ENCODE results near the gene RSAD1. TPM values are rescaled to one million over a fixed set of nuclear protein-coding genes. Genes with fewer than 3 reads are reported as not detected.

Gene RSAD1
- 13.8 and 25.9 TPM in 2 replicates for total RNA-seq

DNA sequence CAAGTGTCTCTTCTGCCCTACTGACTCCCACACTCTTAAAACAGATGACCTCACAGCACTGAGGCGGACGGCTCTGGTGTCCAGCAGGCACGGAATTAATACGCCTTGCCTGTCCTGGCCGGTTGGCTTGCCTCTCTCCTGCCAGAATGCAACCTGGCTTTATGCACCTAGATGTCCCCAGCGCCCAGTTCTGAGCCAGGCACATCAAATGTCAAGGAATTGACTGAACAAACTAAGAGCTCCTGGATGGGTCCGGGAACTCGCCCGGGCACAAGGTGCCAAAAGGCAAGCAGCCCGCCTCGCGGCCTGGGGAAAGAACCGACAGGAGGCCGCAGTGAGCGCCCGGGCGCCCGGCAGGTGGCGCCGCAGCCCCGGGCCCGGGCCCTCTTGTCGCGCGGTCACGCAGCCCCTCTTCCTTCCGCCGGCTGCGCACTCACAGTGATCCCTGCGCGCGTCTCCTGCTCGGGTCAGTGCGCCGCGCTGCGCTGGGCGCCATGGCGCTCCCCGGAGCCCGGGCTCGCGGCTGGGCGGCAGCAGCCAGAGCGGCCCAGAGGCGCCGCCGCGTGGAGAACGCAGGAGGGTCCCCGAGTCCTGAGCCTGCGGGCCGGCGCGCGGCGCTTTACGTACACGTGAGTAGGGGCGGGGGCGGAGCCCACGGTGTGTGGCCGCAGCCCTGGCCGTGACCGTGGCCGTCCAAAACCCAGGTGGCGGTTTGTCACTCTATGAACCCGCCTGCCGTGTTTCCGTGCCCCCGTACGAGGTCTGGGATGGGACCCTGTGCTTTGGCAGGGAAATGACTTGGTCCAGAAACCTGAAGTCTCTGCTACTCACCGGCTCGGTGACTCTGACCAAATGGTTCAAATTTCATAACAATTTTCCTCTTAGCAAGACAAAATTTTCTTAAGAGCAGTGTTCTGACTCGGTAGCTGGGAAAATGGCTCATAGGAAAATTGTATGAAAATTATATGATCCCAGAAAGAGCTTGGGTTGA, at the start of gene RSAD1:
Gene RSAD1, plus strand, starts transcription at position 470 of the 991 bp plus-strand sequence. Its CDS starts 25 bp downstream, at position 495.

DNA sequence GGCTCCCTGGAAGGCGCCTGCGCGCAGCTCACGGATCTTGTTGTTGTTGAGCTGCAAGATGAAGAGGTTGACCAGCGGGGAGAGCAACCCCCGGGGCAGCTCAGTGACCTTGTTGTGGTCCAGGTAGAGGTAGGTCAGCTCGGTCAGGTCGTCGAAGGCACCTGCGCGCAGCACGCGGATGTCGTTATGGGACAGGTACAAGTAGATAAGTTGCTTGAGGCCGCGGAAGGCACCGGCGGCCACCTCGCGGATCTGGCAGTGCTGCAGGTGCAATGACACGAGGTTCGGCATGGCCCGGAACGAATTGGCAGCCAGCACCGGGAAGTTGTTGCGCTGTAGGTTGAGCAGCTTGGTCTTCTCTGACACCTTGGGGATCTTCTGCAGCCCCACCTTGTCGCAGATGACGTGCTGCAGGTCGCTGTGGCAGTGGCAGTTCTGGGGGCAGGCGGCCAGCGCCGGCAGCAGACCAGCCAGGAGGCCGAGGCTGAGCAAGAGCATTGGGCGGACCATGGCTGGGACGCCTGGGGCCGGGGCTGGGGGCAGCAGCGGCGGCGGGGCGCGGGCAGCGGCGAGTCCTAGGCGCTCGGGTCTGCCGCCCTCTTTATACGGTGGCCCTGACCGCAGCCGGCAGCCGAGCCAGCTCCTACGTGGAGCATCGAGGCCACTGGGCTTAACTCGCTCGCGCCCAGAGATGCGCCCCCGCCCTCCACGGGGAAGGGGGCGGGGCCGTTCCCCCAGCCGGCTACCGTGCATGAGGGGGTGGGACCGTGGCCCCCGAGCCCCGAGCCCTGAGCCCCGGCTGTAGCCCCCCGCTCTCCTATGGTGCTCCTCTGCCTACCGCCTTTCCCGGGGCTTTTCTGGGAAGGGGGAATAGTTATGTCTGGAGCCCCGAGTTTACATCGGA, 10.1 kb upstream of the RSAD1 start, which contains the start of gene CHAD:
Gene CHAD, minus strand, starts transcription at position 577 of the 904 bp plus-strand sequence. Its CDS starts 67 bp downstream, at position 510.

DNA sequence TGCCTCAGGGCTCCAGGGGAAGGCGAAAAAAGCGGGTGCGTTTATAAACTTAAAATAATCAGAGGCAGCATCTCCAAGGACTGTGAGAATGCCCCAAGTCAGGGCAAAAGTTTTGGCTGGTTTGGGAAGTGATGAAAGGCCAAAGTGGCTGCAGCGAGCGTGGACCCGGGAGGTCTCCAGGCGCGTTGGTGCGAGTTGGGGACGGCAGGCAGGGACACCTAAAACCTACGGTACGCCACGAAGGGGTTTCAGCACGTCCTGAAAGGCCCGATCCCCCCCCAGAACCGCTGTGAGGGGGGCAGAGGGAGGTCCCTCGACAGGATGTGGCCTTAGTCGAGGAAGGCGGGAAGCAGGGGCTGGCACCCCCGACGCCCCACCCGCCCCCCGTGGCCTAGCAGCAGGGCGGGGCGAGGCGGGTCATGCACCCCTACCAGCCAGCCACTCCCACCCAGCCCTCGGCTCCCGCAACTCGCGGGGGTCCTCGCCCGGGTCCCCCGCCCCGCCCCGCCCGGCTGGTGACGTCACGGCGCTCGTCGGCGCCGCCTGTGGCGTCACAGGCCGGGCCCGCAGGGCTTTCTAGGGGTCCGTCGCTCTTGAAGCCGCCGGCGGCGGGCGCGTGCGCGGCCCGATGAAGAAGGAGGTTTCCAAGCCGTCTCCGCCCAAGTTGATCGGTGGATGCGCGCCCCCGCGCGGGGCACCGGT, 29.4 kb downstream of the RSAD1 start, which contains the start of gene MYCBPAP:
Gene MYCBPAP, plus strand, starts transcription at position 569 of the 702 bp plus-strand sequence. CDS start 236 bp downstream, outside the sequence.

DNA sequence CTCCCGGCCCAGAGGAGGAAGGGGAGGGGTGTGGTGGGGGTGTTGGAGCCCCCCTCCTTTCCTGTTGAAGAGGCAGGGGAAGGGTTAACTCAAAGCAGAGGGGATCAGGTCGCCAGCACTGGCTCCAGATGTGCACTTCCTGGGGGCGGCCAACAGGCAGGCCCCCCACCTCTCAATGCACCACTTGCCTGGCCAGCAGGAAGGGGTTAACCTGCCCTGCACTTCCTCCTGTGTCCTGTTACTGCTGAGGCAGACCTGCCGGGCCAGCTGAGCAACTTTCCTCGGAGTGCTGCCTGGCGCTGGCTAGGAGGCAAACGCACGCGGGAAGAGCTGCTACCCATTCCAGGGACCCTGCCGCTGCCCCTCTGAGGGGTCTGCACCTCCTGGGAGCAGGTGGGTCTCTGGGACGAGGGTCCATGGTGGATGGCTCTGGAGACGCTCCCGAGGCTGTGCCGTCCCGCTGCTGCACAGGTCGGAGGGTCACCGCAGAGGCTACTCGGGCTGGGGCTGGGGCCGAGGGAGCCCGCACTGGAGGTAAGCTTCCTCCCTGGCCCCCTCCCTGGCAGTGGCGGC, 53.9 kb downstream of the RSAD1 start, which contains the start of gene EPN3:
Gene EPN3, plus strand, starts transcription at position 284 of the 573 bp plus-strand sequence. CDS start 3,822 bp downstream, outside the sequence.

Other genes with a start within 250 kb of the RSAD1 start
- 0.07 TPM in 1 of 2 replicates, not detected in the other for gene TMEM92, start 204.4 kb upstream of the RSAD1 start, total RNA-seq
- 72.3 and 98.2 TPM in 2 replicates for gene XYLT2, start 132.7 kb upstream of the RSAD1 start, total RNA-seq
- gene MRPL27, start 105.7 kb upstream of the RSAD1 start, total RNA-seq: 27.3 and 30.0 TPM in 2 replicates
- gene EME1, start 105.6 kb upstream of the RSAD1 start, total RNA-seq: 2.0 and 4.0 TPM in 2 replicates
- gene LRRC59, start 81.3 kb upstream of the RSAD1 start, total RNA-seq: 158 and 162 TPM in 2 replicates
- 17.5 and 36.8 TPM in 2 replicates for gene ACSF2, start 52.6 kb upstream of the RSAD1 start, total RNA-seq
- not detected in 2 replicates for gene CHAD, start 10.0 kb upstream of the RSAD1 start, total RNA-seq
- 1.6 and 1.7 TPM in 2 replicates for gene MYCBPAP, start 29.6 kb downstream of the RSAD1 start, total RNA-seq
- gene EPN3, start 53.9 kb downstream of the RSAD1 start, total RNA-seq: 0.07 TPM in 1 of 2 replicates, not detected in the other
- 57.2 and 57.9 TPM in 2 replicates for gene SPATA20, start 68.3 kb downstream of the RSAD1 start, total RNA-seq
- gene CACNA1G, start 81.9 kb downstream of the RSAD1 start, total RNA-seq: 0.59 and 0.65 TPM in 2 replicates
- gene ABCC3, start 156.0 kb downstream of the RSAD1 start, total RNA-seq: 18.2 and 29.7 TPM in 2 replicates
- 28.4 and 30.6 TPM in 2 replicates for gene ANKRD40, start 229.1 kb downstream of the RSAD1 start, total RNA-seq
- gene LUC7L3, start 240.7 kb downstream of the RSAD1 start, total RNA-seq: 18.5 and 20.4 TPM in 2 replicates